ENCODE measurements around the gene CLSTN2. TPM values are rescaled to one million over a fixed set of nuclear protein-coding genes. Genes with fewer than 3 reads are reported as not detected.

Gene CLSTN2
- total RNA-seq, 1 experiment from 2014 or later: 0.02 TPM

GRCh38 chr3:140378571-140379340 lies 443.8 kb downstream of the CLSTN2 start:
- no peak overlapping the region for H3K4me3 ChIP-seq (replicated peaks in 1 of 2; ENCODE audit: low read depth in 1 of 2, low read length in 2 of 2)
- H3K36me3 ChIP-seq (ENCODE audit: control insufficient read depth in 1 of 2, insufficient read depth in 2 of 2, low read length in 2 of 2): no peaks in the 10 kb centered on the region
- H3K9me3 ChIP-seq (ENCODE audit: control insufficient read depth in 1 of 2, insufficient read depth in 1 of 2, low read depth in 1 of 2, low read length in 2 of 2): no peaks in the 10 kb centered on the region
- no peak for ATAC-seq
- no peak overlapping the region for H3K4me2 ChIP-seq (ENCODE audit: low read length)
- peaks cover 22% of the 10 kb centered on the region; the same call in 1 of the 2 replicates for H3K27me3 ChIP-seq (ENCODE audit: insufficient read depth, low read length)
- no TSS peak for BruUV-seq (replicated peaks)
- ChIA-PET RAD21 (ENCODE audit: low non-redundant PET in 1 of 2, low total read pairs in 2 of 2, uncharacterized antibody in 2 of 2, unreplicated experiment in 2 of 2) (no interaction called here), CTCF (no interaction called here), POLR2A (no interaction called here)
- H3K27ac ChIP-seq (ENCODE audit: low read depth, low read length): no peak overlapping the region
- no peak overlapping the region for H3K9ac ChIP-seq (ENCODE audit: low read length)
- no peak for DNase-seq (ENCODE audit: low read depth, low spot score)
- intact Hi-C loops (cut with micrococcal nuclease): no loop called here
- H4K20me1 ChIP-seq (ENCODE audit: insufficient read depth): no peaks in the 10 kb centered on the region
- no peak overlapping the region for H2AFZ ChIP-seq (ENCODE audit: low read depth, low read length, poor library complexity, severe bottlenecking)
- H3K4me1 ChIP-seq (ENCODE audit: control insufficient read depth in 1 of 2, insufficient read depth in 2 of 2, low read length in 2 of 2): no peaks in the 10 kb centered on the region
- H3K9me2 ChIP-seq (ENCODE audit: insufficient read depth): no peaks in the 10 kb centered on the region
- TF ChIP-seq ZNF274 (IDR thresholded peaks at IDR 0.05; ENCODE audit: low read depth, low read length): no peak
- no peak for TF ChIP-seq ZBTB33 (IDR thresholded peaks at IDR 0.05; ENCODE audit: extremely low read depth, insufficient replicate concordance, low read length)
- TF ChIP-seq ELF1 (IDR thresholded peaks at IDR 0.05; ENCODE audit: borderline replicate concordance, low read depth): no peak
- TF ChIP-seq YY1 (IDR thresholded peaks at IDR 0.05; ENCODE audit: extremely low read depth, insufficient replicate concordance, low read depth, low read length): no peak
- TF ChIP-seq CEBPB (IDR thresholded peaks at IDR 0.05; ENCODE audit: low read depth): no peak
- no peak for TF ChIP-seq ZFX (IDR thresholded peaks at IDR 0.05)
- no peak for TF ChIP-seq EZH2 (IDR thresholded peaks at IDR 0.05)
- TF ChIP-seq EZH2phosphoT487 (IDR thresholded peaks at IDR 0.05; ENCODE audit: borderline replicate concordance): no peak
- no peak for TF ChIP-seq CBX3 (IDR thresholded peaks at IDR 0.05; ENCODE audit: low read depth)
- no peak for TF ChIP-seq POLR2AphosphoS5 (IDR thresholded peaks at IDR 0.05; ENCODE audit: low read depth, low read length)
- no peak for TF ChIP-seq SRF (IDR thresholded peaks at IDR 0.05; ENCODE audit: low read depth)
- TF ChIP-seq, protein P1, sequence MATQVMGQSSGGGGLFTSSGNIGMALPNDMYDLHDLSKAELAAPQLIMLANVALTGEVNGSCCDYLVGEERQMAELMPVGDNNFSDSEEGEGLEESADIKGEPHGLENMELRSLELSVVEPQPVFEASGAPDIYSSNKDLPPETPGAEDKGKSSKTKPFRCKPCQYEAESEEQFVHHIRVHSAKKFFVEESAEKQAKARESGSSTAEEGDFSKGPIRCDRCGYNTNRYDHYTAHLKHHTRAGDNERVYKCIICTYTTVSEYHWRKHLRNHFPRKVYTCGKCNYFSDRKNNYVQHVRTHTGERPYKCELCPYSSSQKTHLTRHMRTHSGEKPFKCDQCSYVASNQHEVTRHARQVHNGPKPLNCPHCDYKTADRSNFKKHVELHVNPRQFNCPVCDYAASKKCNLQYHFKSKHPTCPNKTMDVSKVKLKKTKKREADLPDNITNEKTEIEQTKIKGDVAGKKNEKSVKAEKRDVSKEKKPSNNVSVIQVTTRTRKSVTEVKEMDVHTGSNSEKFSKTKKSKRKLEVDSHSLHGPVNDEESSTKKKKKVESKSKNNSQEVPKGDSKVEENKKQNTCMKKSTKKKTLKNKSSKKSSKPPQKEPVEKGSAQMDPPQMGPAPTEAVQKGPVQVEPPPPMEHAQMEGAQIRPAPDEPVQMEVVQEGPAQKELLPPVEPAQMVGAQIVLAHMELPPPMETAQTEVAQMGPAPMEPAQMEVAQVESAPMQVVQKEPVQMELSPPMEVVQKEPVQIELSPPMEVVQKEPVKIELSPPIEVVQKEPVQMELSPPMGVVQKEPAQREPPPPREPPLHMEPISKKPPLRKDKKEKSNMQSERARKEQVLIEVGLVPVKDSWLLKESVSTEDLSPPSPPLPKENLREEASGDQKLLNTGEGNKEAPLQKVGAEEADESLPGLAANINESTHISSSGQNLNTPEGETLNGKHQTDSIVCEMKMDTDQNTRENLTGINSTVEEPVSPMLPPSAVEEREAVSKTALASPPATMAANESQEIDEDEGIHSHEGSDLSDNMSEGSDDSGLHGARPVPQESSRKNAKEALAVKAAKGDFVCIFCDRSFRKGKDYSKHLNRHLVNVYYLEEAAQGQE (IDR thresholded peaks at IDR 0.05; ENCODE audit: low read depth): no peak
- TF ChIP-seq TCF7L2 (IDR thresholded peaks at IDR 0.05; ENCODE audit: borderline replicate concordance, extremely low read depth, insufficient read depth, insufficient read length): no peak
- H3K79me2 ChIP-seq (ENCODE audit: insufficient read depth, low read length): no peaks in the 10 kb centered on the region

Measured in HCT116 (cell line).